Measurements from ENCODE around the gene NGLY1.

The NGLY1 gene, protein sequence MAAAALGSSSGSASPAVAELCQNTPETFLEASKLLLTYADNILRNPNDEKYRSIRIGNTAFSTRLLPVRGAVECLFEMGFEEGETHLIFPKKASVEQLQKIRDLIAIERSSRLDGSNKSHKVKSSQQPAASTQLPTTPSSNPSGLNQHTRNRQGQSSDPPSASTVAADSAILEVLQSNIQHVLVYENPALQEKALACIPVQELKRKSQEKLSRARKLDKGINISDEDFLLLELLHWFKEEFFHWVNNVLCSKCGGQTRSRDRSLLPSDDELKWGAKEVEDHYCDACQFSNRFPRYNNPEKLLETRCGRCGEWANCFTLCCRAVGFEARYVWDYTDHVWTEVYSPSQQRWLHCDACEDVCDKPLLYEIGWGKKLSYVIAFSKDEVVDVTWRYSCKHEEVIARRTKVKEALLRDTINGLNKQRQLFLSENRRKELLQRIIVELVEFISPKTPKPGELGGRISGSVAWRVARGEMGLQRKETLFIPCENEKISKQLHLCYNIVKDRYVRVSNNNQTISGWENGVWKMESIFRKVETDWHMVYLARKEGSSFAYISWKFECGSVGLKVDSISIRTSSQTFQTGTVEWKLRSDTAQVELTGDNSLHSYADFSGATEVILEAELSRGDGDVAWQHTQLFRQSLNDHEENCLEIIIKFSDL

DNA sequence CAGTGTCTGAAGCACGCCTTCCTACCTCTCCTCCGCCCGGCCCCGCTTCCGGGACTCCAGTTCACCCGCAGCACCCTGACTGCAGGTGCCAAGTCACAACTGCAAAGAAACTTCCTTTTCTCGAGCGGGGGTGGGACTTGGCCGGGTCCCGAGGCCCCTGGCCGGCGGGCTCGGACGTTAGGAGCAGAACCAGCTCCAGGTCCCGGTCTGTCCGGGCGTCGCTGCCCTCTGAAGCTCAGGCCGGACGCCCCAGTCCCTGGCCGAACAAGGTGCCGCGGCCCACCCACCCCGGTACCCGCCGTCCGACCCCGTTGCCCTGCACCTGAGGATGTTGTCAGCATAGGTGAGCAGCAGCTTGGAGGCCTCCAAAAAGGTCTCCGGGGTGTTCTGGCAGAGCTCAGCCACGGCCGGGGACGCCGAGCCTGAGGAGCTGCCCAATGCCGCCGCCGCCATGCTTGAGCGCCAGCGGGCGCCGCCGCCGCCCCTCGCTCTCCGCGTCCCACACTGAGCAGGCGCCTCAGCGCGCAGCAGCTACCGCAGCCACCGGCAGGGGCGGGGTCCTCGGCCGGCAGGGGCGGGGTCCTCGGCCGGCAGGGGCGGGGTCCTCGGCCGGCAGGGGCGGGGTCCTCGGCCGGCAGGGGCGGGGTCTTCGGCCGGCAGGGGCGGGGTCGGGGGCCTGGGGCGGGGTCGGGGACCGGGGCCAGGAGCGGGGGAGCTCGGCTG lies at the start of gene NGLY1:
TSS of gene NGLY1 (minus strand) at position 506 of the 723 bp plus-strand sequence. CDS start at position 453, 53 bp downstream.
- peak; percentile 86 for DNase-seq

DNA sequence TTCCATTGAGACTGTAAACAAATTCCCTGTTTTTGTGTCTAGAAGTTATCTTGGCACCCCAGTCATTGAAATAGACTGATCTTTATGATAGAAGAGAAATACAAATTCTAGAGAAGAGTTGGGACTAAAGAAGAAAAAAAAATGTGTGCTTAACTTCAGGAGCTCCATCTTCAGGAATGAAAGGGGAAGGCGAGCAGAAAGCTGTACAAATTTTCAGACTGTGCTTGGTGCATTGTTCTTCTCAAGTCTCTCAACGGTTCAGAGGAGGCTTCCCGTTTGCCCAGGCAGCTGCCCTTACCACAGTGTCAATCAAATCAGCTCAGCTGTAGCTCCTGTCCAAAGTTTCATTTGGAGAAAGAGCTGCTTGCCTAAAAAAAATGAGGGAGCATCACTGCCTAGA lies 48.3 kb upstream of the NGLY1 start:
- DNase-seq: no peak

- no peak for DNase-seq
These were observed 47.4 kb upstream of the NGLY1 start for GRCh38 chr3:25830373-25831280.

DNA sequence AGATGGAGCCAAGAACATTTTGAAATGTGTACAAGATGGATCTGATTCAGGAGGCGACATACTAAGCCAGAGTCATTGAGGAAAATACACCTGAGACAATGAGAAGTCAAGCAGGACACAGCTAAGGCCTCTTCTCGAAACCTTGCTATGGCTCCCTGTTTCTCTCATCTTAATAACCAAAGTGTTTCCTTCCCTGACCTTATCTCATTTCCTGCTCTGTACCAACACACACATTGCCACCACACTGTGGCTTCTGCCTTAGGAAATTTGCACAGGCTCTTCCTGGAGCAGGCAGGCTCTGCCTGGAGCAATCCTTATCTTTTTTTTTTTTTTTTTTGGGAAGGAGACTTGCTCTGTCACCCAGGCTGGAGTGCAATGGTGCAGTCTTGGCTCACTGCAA lies 43.3 kb upstream of the NGLY1 start:
- DNase-seq: no peak

DNA sequence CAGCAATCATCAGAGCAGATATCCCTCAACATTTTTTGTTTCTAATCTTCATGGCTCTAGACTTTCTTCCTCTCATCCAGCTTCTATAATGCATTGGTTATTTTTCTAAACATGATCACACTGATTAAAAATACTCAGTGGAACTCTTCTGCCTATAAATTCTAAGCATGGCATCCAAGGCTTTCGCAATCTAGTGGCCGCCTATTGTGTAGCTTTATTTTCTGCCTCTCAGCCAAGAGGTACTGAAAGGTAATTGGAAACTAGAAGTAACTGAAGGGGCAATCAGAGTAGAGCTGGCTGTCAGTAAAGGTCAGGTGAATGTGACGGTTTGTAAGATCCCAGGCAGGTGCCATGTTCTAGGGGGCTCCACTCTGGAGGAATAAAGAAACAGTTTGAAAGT lies 40.1 kb upstream of the NGLY1 start:
- DNase-seq: no peak

DNA sequence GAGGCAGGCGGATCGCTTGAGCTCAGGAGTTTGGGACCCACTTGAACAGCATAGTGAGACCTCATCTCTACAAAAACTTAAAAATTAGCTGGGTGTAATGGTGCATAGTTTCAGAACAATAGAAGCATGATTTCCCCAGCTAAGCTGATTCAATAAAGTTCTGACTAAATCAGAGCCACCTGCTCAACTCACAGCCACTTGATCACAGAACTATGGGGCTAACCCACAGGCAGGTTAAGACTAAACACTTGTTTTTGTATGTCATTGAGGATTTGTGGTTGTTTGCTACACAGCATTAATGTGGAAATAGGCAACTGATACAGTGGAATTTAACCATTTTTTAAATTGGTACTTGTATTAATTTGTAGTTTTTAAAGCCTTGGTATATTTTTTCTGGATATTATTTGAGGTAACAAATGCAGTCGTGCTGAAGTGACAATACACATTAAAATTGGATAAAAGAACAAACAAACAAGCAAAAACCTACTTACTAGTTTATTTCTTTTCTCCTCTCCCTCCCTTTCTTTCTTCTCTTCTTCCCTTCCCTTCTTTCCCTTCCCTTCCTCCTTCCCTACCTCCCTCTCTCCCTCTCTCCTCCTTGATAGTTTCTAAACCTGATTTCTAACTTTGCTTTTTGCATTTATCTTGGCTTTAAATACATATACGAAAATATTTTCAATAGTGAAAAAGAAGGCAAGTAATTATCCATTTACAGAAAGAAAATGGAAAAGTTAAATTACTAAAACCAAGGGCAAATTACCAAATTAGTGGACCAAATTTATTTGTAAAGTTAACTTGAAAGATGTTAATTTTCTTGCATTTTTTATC lies 38.7 kb upstream of the NGLY1 start:
- no peak for DNase-seq

GRCh38 chr3:25820816-25821486 lies 37.7 kb upstream of the NGLY1 start:
- no peak for DNase-seq

DNA sequence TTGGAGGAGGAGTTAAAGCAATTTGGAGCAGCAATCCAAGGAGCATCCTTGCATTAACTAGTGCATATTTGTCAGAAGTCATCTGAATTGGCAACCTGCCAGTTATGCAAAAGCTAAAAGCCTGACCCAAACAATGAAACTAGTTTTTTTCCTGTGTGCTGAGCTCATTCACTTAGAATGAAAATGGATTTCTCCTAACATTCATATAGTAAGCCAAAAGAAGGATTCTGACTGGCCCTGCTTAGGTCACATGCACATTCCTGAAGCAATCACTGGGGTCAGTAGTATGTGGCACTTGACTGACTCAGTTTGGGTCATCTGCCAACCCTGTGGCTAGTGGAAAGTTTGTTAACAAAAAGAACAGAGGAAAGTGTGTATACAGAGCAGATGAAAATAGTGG lies 37.1 kb upstream of the NGLY1 start:
- no peak for DNase-seq

DNA sequence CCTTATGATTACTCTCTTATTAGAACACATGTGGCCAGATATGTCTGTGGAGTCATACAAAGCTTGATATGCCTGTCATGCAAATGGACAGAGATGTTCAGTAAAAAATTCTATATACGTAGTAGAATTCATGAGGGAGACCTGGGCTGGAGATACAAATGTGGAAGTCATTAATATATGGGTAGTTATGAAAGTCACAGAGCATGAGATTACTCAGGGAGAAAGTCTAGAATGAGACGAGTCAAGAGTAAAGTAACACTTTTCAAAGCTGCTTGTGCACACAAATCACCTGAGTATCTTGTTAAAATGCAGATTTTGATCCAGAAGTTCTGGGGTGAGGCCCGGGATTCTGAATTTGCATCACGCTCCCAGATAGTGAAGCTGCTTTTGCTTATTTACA lies 35.1 kb upstream of the NGLY1 start:
- no peak for DNase-seq

- DNase-seq: no peak
These were observed 34.4 kb upstream of the NGLY1 start for GRCh38 chr3:25817638-25818037.

DNA sequence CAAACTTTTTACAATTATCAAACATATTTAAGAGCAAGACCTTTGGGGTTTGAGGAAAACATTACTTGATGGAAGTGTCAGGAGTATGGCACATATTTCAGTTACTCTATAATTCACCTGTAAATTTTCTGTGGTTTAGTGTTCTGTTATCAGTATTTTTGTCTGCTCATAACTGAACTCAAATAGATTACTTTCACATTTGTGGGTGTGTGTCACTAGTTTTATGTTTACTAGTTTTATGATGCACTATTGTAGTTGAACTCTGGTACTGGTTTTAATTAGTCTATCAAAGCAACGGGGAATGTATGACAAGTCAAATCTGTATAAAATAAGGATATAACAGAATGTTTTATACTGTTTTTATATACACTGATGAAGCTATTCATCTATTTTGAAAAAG lies 33.9 kb upstream of the NGLY1 start:
- DNase-seq: no peak

- no peak for DNase-seq
These were observed 29.4 kb upstream of the NGLY1 start for GRCh38 chr3:25812644-25813043.

DNA sequence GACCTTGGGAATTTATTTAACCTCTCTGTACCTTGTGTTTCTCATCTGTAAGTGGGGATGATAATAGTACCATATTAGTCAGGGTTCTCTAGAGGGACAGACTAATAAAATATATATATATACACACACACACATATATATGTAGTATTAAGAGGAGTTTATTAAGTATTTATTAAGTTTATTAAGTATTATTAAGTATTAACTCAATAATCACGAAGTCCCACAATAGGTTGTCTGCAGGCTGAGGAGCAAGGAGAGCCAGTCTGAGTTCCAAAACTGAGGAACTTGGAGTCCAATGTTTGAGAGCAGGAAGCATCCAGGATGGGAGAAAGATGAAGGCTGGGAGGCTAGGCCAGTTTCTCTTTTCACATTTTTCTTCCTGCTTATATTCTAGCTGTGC lies 21.4 kb upstream of the NGLY1 start:
- no peak for DNase-seq

DNA sequence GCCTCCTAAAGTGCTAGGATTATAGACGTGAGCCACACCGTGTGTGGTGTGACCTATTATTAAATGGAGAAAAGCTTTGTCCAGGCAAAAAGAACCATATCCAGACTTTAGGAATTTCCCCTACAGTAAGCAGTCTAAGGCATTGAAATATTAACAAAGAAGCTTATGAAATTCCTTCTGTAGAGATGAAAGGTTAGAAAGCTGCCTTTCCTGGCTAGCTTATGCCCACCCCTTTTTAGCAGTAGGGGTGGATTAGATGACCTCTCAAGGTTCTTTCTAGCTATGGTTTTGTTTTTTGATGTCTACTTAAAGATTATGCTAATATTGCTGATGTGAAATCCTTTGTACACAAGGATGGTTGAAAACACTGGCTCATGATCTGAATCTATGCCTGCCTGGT lies 20.6 kb upstream of the NGLY1 start:
- no peak for DNase-seq

DNA sequence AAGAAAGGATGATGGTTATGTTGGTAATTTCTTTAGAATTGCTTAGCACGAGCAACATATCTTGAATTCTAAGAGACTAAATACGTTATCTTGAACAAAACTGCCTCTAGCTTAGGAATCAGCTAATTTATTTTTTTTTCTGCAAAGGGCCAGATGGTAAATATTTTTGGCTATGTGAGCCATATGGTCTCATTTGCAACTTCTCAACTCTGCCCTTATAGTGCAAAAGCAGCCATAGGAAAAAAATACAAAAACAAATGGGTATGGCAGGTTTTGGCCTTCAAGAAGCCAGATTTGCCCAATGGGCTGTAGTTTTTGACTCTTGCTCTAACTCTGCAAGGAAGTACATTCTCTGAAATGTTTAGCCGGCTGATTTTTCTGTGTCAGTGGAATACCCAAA lies 18.5 kb upstream of the NGLY1 start:
- DNase-seq: no peak

DNA sequence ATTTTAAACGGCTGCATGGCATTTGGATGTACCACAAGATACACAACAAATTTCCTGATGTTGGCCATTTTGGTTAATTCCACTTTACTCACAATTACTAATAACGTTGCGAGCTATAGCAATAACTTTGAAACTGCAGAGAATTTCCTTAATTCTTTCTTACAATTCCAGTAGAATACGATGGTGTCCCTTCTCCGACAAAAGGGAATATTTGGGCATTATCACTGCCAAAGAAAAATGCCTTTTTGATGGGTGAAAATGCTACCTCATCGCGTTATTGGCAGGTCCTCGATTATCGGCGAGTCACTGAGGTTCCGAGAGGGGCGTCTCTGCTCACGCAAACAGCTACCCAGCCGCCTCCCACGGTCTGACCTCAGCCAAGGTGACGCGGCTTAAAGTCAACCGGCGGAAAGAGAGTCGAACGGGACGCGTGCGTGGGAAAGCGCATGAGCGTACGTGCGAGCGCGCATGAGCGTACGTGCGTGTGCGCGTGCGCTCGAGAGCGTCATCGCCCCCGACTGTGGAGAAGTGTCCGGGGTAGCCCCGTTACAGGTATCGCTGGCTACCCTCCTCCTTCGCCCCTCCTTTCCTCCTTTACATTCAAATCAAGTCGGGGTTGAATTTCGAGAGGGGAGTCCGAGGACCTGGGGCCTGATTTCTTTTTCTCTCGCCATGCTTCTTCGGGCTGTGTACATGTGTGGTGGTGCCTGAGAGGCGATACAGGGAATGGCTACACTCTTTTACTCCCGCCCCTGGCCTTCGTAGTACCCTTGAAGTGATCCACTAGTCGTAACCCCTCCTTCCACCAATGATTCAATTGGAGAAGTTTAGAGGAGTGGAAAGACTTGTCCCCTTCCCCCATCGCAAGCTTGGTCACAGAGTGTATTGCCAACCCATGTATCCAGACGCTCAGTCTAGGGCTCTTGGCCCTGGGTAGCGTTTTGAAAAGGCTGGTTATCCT lies 6.6 kb upstream of the NGLY1 start, which contains the start of gene OXSM:
TSS of gene OXSM (plus strand) at position 495 of the 961 bp plus-strand sequence. CDS start 931 bp downstream, outside the sequence.
- peak; percentile 96 for DNase-seq

DNA sequence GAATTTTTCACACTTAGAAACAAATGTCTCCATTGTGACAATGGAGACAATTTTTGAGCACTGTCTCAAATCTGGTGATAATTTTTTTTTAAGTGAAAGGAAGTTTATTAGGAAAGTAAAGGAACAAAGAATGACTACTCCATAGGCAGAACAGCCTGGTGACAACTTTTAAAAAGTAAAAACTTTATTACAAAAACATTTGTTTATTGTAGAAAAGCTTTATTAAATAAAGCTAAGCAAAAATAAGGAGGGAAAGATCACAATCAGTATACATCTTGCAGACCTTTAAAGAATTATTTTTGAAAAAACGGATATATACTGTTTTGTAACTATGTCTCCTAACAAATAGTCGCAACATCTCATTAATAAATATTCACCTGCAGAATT lies 6.0 kb upstream of the NGLY1 start:
- DNase-seq: no peak

DNA sequence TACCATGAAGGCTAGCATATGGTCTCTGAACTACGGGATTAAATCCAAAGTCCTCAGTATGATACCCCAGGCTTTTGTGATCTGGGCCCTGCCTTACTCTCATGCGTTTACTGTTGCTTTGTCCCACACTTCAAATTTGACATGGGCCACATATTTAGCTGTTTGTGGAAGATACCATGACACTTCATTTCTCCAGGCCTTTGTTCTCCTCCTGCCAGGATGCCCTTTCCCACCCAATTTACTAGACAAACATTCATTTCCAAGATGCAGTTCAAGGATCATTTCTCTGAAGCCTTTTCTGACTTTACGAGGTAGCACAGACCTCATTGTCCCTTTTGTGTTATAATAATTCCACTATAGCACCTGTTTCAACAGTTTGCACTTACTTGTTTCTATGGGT lies 4.4 kb upstream of the NGLY1 start:
- no peak for DNase-seq

- no peak for DNase-seq
These were observed 2.6 kb upstream of the NGLY1 start for GRCh38 chr3:25785826-25786225.

GRCh38 chr3:25784971-25785370 lies 1.7 kb upstream of the NGLY1 start:
- DNase-seq: no peak

Data from activated naive CD4-positive, alpha-beta T cell treated with Interleukin-2 at 50 U/mL for 16 hours (primary cell).